Nephron progenitor cell (in vitro differentiated cells): ENCODE data around the gene SRI.
A peak's percentile ranks its signal among the peaks of the same experiment; 100 is the strongest.

Source experiments
- DNase-seq: peaks from one replicate; pipeline ENCODE4 v3.0.0; 2021
- H3K27ac Mint-ChIP-seq: 2 replicates; pipeline ENCODE4 v1.8.0; 2021; ENCODE audit warnings: mild to moderate bottlenecking, moderate library complexity, mixed read lengths
- H3K27me3 Mint-ChIP-seq: 2 replicates; pipeline ENCODE4 v1.8.0; 2021; ENCODE audit warnings: mild to moderate bottlenecking, low read depth, mixed read lengths; ENCODE audit not compliant: poor library complexity
- H3K36me3 Mint-ChIP-seq: 2 replicates; pipeline ENCODE4 v1.8.0; 2021; ENCODE audit warnings: low read depth, mixed read lengths
- H3K4me1 Mint-ChIP-seq: 2 replicates; pipeline ENCODE4 v1.8.0; 2021; ENCODE audit warnings: mixed read lengths
- H3K4me3 Mint-ChIP-seq: 2 replicates; pipeline ENCODE4 v1.8.0; 2021; ENCODE audit warnings: mild to moderate bottlenecking, moderate library complexity, mixed read lengths
- H3K9me3 Mint-ChIP-seq: 2 replicates; pipeline ENCODE4 v1.8.0; 2021; ENCODE audit warnings: mild to moderate bottlenecking, moderate library complexity, mixed read lengths
- TF ChIP-seq, protein P1 (sequence below): fragments of 200-600 bp; sonication (generic); IDR thresholded peaks from 2 replicates; pipeline ENCODE4 v1.5.0; 2021; ENCODE audit warnings: antibody characterized with exemption

SRI gene

DNA sequence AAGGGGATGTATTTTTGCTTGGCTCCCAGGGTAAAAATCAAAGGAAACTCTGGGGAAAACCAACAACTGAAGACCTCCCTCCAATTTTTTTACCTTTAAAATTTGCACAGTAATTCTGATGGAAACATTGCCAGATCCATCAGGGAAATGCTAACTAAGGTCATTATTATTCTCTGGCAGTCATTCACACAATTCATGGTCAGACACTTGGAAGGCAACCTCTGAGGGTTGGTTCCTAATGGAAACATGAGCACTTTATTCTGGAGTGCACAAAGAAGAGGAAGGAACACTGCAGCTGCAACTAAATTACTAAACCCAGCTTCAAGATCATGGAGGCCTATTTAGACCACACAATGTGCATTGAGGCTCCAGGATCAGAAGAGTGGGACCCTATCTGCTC, 34.2 kb downstream of the SRI start:
- H3K4me1 Mint-ChIP-seq, result no peaks in the 10 kb centered on the region
- no peaks in the 10 kb centered on the region for H3K9me3 Mint-ChIP-seq
- no peak overlapping the region for H3K4me3 Mint-ChIP-seq
- no peaks in the 10 kb centered on the region for H3K27me3 Mint-ChIP-seq
- no peak for DNase-seq
- no peaks in the 10 kb centered on the region for H3K36me3 Mint-ChIP-seq
- TF ChIP-seq, protein P1, sequence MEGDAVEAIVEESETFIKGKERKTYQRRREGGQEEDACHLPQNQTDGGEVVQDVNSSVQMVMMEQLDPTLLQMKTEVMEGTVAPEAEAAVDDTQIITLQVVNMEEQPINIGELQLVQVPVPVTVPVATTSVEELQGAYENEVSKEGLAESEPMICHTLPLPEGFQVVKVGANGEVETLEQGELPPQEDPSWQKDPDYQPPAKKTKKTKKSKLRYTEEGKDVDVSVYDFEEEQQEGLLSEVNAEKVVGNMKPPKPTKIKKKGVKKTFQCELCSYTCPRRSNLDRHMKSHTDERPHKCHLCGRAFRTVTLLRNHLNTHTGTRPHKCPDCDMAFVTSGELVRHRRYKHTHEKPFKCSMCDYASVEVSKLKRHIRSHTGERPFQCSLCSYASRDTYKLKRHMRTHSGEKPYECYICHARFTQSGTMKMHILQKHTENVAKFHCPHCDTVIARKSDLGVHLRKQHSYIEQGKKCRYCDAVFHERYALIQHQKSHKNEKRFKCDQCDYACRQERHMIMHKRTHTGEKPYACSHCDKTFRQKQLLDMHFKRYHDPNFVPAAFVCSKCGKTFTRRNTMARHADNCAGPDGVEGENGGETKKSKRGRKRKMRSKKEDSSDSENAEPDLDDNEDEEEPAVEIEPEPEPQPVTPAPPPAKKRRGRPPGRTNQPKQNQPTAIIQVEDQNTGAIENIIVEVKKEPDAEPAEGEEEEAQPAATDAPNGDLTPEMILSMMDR, result no peak
- H3K27ac Mint-ChIP-seq, result no peak overlapping the region

DNA sequence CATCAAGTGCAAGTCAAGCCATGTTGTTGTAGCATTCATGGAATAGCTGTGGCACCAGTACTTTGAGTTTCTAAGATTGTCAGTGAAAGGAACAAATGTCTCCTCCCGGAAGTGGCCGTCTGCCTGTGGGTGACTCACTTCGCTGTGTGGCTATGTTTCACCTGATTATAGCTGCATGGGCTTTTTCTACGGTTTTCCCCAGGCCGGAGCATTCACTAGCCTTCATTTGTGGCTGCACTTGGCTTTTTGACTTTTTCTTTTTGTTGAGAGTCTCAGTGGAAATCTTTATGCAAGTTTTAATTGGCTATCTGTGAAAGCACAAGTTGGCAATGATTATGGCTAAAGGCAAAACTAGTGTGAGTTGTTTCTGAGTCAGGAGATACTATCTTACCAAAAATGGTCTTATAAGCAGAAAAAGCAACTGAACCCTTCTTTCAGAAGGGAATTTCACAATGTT, 35.0 kb downstream of the SRI start:
- Mint-ChIP-seq H3K4me3 (no peak overlapping the region), H3K27me3 (no peaks in the 10 kb centered on the region), H3K9me3 (no peaks in the 10 kb centered on the region), H3K36me3 (no peaks in the 10 kb centered on the region), H3K4me1 (no peaks in the 10 kb centered on the region), H3K27ac (no peak overlapping the region)
- no peak for DNase-seq
- TF ChIP-seq, protein P1, result no peak

GRCh38 chr7:88183051-88183450, 36.8 kb downstream of the SRI start:
- no peak overlapping the region for H3K27ac Mint-ChIP-seq
- no peak overlapping the region for H3K4me3 Mint-ChIP-seq
- DNase-seq, result no peak
- H3K36me3 Mint-ChIP-seq, result no peaks in the 10 kb centered on the region
- TF ChIP-seq, protein P1, result no peak
- no peaks in the 10 kb centered on the region for H3K27me3 Mint-ChIP-seq
- H3K9me3 Mint-ChIP-seq, result no peaks in the 10 kb centered on the region
- H3K4me1 Mint-ChIP-seq, result no peaks in the 10 kb centered on the region

DNA sequence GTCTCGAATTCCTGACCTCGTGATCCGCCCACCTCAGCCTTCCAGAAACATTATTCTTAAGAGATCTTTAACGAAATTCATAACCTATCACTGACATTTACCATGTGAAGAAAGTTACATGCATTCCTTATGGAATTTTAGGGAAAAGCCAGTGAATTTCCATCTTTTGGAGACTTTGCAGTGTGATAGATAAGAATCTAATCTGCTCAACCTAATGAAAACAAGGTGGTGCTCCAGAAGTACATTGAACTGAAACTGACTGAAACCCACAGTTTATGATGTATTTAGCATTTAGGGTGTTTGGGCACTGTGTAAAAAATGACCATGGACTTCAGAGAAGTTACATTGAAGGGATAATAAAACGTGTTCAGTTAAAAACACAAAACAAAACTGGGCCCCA, 43.6 kb downstream of the SRI start:
- no peak overlapping the region for H3K27ac Mint-ChIP-seq
- no peaks in the 10 kb centered on the region for H3K36me3 Mint-ChIP-seq
- no peaks in the 10 kb centered on the region for H3K9me3 Mint-ChIP-seq
- no peak overlapping the region for H3K4me3 Mint-ChIP-seq
- no peaks in the 10 kb centered on the region for H3K4me1 Mint-ChIP-seq
- no peaks in the 10 kb centered on the region for H3K27me3 Mint-ChIP-seq
- DNase-seq, result no peak
- TF ChIP-seq, protein P1, result no peak

- Mint-ChIP-seq H3K9me3 (no peaks in the 10 kb centered on the region), H3K36me3 (no peaks in the 10 kb centered on the region), H3K27ac (no peak overlapping the region), H3K4me3 (no peak overlapping the region), H3K4me1 (no peaks in the 10 kb centered on the region), H3K27me3 (no peaks in the 10 kb centered on the region)
- no peak for DNase-seq
- TF ChIP-seq, protein P1, result no peak
Measured at GRCh38 chr7:88172842-88173241, 47.0 kb downstream of the SRI start.

DNA sequence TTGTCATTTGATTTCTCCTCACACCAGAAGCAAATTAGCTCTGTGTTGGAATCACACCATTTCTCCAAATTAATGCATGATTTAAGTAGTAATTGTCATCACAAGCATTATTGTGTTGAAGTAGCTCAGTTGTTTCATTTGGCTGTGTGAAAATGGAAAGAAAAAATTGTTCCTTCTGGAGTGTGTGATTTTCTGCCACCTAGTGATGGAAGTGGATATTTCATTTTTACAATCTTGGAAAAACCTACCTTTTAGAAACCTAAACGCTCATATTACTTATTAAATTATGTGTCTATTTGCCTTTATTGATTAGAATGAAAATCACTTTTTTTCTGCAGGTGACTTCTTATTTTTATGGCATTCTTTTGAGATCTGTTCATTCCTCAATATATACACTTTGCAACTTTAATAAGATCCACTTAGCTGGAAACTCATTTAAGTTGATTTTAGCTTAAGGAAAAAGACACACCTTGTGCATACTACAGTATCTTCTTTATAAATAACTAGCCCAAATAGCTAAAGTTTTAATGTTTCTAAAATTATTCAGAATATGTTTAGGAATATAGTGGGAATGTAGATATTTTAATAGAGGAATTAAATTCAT, 50.0 kb downstream of the SRI start:
- Mint-ChIP-seq H3K4me3 (no peak overlapping the region), H3K27ac (no peak overlapping the region), H3K36me3 (no peaks in the 10 kb centered on the region), H3K4me1 (no peaks in the 10 kb centered on the region), H3K9me3 (no peaks in the 10 kb centered on the region), H3K27me3 (no peaks in the 10 kb centered on the region)
- DNase-seq, result no peak
- TF ChIP-seq, protein P1, result peak; percentile 60
